ENCODE measurements around the gene ANP32B.

DNA sequence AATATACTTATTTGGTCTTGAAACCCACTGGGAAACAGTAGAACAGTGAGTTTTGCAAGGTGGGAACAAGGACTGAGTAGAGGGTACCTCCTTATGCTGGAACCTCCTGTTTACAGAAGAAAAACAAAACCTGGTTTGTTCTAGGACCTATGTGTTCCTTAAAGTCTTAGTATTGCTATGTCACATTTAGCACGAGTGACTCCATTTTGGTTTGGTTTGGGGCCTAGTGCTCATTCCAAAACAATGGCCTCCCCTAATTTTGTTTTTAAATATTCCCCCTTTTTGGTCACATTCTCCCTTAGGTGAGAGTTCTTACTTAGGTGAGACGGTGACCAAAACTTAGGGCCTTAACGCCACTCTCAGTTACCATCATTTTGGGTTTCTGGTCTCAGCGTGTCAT lies 67.2 kb downstream of the ANP32B start:
- TF ChIP-seq EZH2phosphoT487 (IDR thresholded peaks at IDR 0.05; ENCODE audit: borderline replicate concordance, low read depth): no peak
- TF ChIP-seq, protein P1, sequence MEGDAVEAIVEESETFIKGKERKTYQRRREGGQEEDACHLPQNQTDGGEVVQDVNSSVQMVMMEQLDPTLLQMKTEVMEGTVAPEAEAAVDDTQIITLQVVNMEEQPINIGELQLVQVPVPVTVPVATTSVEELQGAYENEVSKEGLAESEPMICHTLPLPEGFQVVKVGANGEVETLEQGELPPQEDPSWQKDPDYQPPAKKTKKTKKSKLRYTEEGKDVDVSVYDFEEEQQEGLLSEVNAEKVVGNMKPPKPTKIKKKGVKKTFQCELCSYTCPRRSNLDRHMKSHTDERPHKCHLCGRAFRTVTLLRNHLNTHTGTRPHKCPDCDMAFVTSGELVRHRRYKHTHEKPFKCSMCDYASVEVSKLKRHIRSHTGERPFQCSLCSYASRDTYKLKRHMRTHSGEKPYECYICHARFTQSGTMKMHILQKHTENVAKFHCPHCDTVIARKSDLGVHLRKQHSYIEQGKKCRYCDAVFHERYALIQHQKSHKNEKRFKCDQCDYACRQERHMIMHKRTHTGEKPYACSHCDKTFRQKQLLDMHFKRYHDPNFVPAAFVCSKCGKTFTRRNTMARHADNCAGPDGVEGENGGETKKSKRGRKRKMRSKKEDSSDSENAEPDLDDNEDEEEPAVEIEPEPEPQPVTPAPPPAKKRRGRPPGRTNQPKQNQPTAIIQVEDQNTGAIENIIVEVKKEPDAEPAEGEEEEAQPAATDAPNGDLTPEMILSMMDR (IDR thresholded peaks at IDR 0.05): no peak
- TF ChIP-seq NRF1 (IDR thresholded peaks at IDR 0.05; ENCODE audit: low read depth, low read length): no peak
- no peak for TF ChIP-seq YY1 (IDR thresholded peaks at IDR 0.05; ENCODE audit: low read depth)
- TF ChIP-seq, protein P2, sequence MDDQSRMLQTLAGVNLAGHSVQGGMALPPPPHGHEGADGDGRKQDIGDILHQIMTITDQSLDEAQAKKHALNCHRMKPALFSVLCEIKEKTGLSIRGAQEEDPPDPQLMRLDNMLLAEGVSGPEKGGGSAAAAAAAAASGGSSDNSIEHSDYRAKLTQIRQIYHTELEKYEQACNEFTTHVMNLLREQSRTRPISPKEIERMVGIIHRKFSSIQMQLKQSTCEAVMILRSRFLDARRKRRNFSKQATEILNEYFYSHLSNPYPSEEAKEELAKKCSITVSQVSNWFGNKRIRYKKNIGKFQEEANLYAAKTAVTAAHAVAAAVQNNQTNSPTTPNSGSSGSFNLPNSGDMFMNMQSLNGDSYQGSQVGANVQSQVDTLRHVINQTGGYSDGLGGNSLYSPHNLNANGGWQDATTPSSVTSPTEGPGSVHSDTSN (IDR thresholded peaks at IDR 0.05): no peak
- no peak for TF ChIP-seq POLR2AphosphoS5 (IDR thresholded peaks at IDR 0.05; ENCODE audit: low read depth, low read length)
- no peak for TF ChIP-seq FOXJ3 (CRISPR knock-in tag; IDR thresholded peaks at IDR 0.05)
- no peak for TF ChIP-seq EP300 (IDR thresholded peaks at IDR 0.05; ENCODE audit: borderline replicate concordance in 1 of 2, low read depth in 1 of 2, low read length in 1 of 2)
- no peak for TF ChIP-seq MXI1 (IDR thresholded peaks at IDR 0.05; ENCODE audit: low read depth, low read length)
- TF ChIP-seq, protein P3, sequence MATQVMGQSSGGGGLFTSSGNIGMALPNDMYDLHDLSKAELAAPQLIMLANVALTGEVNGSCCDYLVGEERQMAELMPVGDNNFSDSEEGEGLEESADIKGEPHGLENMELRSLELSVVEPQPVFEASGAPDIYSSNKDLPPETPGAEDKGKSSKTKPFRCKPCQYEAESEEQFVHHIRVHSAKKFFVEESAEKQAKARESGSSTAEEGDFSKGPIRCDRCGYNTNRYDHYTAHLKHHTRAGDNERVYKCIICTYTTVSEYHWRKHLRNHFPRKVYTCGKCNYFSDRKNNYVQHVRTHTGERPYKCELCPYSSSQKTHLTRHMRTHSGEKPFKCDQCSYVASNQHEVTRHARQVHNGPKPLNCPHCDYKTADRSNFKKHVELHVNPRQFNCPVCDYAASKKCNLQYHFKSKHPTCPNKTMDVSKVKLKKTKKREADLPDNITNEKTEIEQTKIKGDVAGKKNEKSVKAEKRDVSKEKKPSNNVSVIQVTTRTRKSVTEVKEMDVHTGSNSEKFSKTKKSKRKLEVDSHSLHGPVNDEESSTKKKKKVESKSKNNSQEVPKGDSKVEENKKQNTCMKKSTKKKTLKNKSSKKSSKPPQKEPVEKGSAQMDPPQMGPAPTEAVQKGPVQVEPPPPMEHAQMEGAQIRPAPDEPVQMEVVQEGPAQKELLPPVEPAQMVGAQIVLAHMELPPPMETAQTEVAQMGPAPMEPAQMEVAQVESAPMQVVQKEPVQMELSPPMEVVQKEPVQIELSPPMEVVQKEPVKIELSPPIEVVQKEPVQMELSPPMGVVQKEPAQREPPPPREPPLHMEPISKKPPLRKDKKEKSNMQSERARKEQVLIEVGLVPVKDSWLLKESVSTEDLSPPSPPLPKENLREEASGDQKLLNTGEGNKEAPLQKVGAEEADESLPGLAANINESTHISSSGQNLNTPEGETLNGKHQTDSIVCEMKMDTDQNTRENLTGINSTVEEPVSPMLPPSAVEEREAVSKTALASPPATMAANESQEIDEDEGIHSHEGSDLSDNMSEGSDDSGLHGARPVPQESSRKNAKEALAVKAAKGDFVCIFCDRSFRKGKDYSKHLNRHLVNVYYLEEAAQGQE (IDR thresholded peaks at IDR 0.05; ENCODE audit: low read depth, low read length): no peak
- no peak for TF ChIP-seq GATA2 (CRISPR knock-in tag; IDR thresholded peaks at IDR 0.05)
- TF ChIP-seq, protein P4, sequence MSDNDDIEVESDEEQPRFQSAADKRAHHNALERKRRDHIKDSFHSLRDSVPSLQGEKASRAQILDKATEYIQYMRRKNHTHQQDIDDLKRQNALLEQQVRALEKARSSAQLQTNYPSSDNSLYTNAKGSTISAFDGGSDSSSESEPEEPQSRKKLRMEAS (IDR thresholded peaks at IDR 0.05; ENCODE audit: low read depth): no peak
- TF ChIP-seq RFX5 (IDR thresholded peaks at IDR 0.05; ENCODE audit: low read length): no peak

Measured in SK-N-SH (cell line).